MCF 10A (cell line): Measurements from ENCODE around the gene LRP10. TPM values are rescaled to one million over a fixed set of nuclear protein-coding genes. Genes with fewer than 3 reads are reported as not detected.
"Not testable (repeated sequence)": the region's sequence is repeated elsewhere in the genome, so short reads cannot be mapped to it uniquely, and the experiment has no call there.

Experiments
- BruUV-seq: library from RNA; stranded (reverse); fragments of 400-500 nt; replicated peaks from 2 replicates; lab custom pipeline; 2021; lab: Mats Ljungman, UMichigan
- CTCF ChIA-PET: fragments of 300-600 bp; sonication (Branson Sonifier 250); formaldehyde crosslinking; extraction: SDS; loops from one replicate; lab custom pipeline; 2021; ENCODE audit warnings: antibody characterized with exemption, inconsistent platforms; lab: Yijun Ruan, JAX
- POLR2A ChIA-PET: fragments of 300-600, 350-650 bp; sonication (Branson Sonifier 250); formaldehyde crosslinking; extraction: SDS; loops from one replicate; lab custom pipeline; 2020; ENCODE audit warnings: antibody characterized with exemption, inconsistent platforms; lab: Yijun Ruan, JAX
- DNase-seq: peaks from one replicate; pipeline ENCODE4 v3.0.0-alpha.2; 2018; ENCODE audit not compliant: unreplicated experiment
- H3K27ac Mint-ChIP-seq: one replicate; pipeline ENCODE4 v1.8.0; 2022; ENCODE audit warnings: mild to moderate bottlenecking, low read depth, mixed read lengths; ENCODE audit not compliant: unreplicated experiment
- H3K27me3 Mint-ChIP-seq: one replicate; pipeline ENCODE4 v1.8.0; 2022; ENCODE audit warnings: mixed read lengths; ENCODE audit not compliant: insufficient read depth, unreplicated experiment
- H3K36me3 Mint-ChIP-seq: one replicate; pipeline ENCODE4 v1.8.0; 2022; ENCODE audit warnings: mild to moderate bottlenecking, moderate library complexity, mixed read lengths; ENCODE audit not compliant: insufficient read depth, unreplicated experiment
- H3K4me1 Mint-ChIP-seq: one replicate; pipeline ENCODE4 v1.8.0; 2022; ENCODE audit warnings: mixed read lengths; ENCODE audit not compliant: insufficient read depth, unreplicated experiment
- H3K4me3 Mint-ChIP-seq: one replicate; pipeline ENCODE4 v1.8.0; 2022; ENCODE audit warnings: mild to moderate bottlenecking, moderate library complexity, mixed read lengths; ENCODE audit not compliant: unreplicated experiment
- H3K9me3 Mint-ChIP-seq: one replicate; pipeline ENCODE4 v1.8.0; 2022; ENCODE audit warnings: mixed read lengths; ENCODE audit not compliant: unreplicated experiment
- intact Hi-C: fragments of 100-400 bp; cut with micrococcal nuclease; formaldehyde crosslinking; loops from 2 replicates; pipeline ENCODE4 v1.14.1; 2022
- total RNA-seq: library from RNA; stranded (reverse); gene quantifications from 2 replicates; pipeline ENCODE4 v1.2.3, GENCODE V29; 2022
- TF ChIP-seq, protein P1 (sequence below): fragments of 200-600 bp; IDR thresholded peaks from one replicate; pipeline ENCODE4 v1.8.0; 2022; ENCODE audit warnings: antibody characterized with exemption, mild to moderate bottlenecking; ENCODE audit not compliant: unreplicated experiment

Gene LRP10
- total RNA-seq, 1 experiment from 2014 or later: 71.0 TPM

- BruUV-seq: no TSS peak
- ChIA-PET POLR2A (interaction anchor here (1.2 to 1.3 kb wide), 2 partner anchors 7 to 14 kb away, joined by 3 to 4 read pairs; no protein-coding TSS in a partner anchor), CTCF (interaction anchor here (0.6 to 1.5 kb wide), 5 partner anchors 8 to 495 kb away, joined by 3 to 5 read pairs (median 3); no protein-coding TSS in a partner anchor)
- intact Hi-C loops: no loop called here
- TF ChIP-seq, protein P1, sequence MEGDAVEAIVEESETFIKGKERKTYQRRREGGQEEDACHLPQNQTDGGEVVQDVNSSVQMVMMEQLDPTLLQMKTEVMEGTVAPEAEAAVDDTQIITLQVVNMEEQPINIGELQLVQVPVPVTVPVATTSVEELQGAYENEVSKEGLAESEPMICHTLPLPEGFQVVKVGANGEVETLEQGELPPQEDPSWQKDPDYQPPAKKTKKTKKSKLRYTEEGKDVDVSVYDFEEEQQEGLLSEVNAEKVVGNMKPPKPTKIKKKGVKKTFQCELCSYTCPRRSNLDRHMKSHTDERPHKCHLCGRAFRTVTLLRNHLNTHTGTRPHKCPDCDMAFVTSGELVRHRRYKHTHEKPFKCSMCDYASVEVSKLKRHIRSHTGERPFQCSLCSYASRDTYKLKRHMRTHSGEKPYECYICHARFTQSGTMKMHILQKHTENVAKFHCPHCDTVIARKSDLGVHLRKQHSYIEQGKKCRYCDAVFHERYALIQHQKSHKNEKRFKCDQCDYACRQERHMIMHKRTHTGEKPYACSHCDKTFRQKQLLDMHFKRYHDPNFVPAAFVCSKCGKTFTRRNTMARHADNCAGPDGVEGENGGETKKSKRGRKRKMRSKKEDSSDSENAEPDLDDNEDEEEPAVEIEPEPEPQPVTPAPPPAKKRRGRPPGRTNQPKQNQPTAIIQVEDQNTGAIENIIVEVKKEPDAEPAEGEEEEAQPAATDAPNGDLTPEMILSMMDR: no peak
- DNase-seq: no peak
- Mint-ChIP-seq H3K4me1 (peaks cover 5% of the 10 kb centered on the region), H3K9me3 (no peaks in the 10 kb centered on the region), H3K27me3 (no peaks in the 10 kb centered on the region), H3K36me3 (peaks cover 83% of the 10 kb centered on the region), H3K4me3 (no peak overlapping the region), H3K27ac (no peak overlapping the region)
These were observed 37.1 kb downstream of the LRP10 start for GRCh38 chr14:22908601-22909000.

GRCh38 chr14:22910916-22911315, 39.4 kb downstream of the LRP10 start:
- no peak for DNase-seq
- no peak overlapping the region for H3K27ac Mint-ChIP-seq
- no peaks in the 10 kb centered on the region for H3K27me3 Mint-ChIP-seq
- BruUV-seq: no TSS peak
- POLR2A ChIA-PET: interaction anchor here (0.7 kb wide), 1 partner anchor 160 kb away, joined by 4 read pairs; no protein-coding TSS in a partner anchor
- peaks cover 5% of the 10 kb centered on the region for H3K4me1 Mint-ChIP-seq
- H3K4me3 Mint-ChIP-seq: no peak overlapping the region
- H3K36me3 Mint-ChIP-seq: peaks cover 66% of the 10 kb centered on the region
- CTCF ChIA-PET: interaction anchor here (0.7 to 2.1 kb wide), 4 partner anchors 10 to 57 kb away, joined by 3 to 24 read pairs (median 6); no protein-coding TSS in a partner anchor
- TF ChIP-seq, protein P1: no peak
- intact Hi-C loops: no loop called here
- H3K9me3 Mint-ChIP-seq: no peaks in the 10 kb centered on the region

GRCh38 chr14:22914836-22915235, 43.3 kb downstream of the LRP10 start:
- POLR2A ChIA-PET: interaction anchor here (0.9 to 1.0 kb wide), 2 partner anchors 19 to 42 kb away, joined by 3 read pairs; no protein-coding TSS in a partner anchor

DNA sequence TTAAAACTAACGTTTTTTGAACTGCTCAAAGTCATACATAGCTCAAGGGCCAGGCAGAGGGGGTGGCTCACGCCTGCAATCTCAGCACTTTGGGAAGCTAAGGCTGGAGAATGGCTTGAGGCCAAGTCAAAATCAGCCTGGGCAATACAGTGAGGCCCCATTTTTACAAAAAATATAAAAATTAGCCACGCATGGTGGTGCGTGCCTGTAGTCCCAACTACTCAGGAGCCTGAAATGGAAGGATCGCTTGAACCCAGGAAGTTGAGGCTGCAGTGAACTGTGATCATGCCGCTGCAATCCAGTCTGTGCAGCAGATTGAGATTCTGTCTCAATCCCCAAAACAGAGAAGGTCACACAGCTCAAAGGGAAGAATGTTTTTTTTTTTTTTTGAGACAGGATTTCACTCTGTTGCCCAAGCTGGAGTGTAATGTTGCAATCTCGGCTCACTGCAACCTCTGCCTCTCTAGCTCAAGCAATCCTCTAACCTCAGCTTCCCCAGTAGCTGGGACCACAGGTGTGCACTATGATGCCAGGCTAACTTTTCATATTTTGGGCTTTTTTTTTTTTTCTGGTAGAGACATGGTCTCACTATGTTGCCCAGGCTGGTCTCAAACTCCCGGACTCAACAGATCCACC, 44.5 kb downstream of the LRP10 start:
- CTCF ChIA-PET: interaction anchor here (0.6 to 4.0 kb wide), 12 partner anchors 12 to 1523 kb away, joined by 3 to 35 read pairs (median 3); partner anchors contain the start of genes AJUBA and LRP10
- no peaks in the 10 kb centered on the region for H3K9me3 Mint-ChIP-seq
- H3K4me1 Mint-ChIP-seq: peaks cover 13% of the 10 kb centered on the region
- H3K27me3 Mint-ChIP-seq: no peaks in the 10 kb centered on the region
- H3K36me3 Mint-ChIP-seq: peaks cover 67% of the 10 kb centered on the region
- POLR2A ChIA-PET: interaction anchor here (0.6 to 5.2 kb wide), 13 partner anchors 8 to 1007 kb away, joined by 3 to 90 read pairs (median 4); partner anchors contain the start of genes ABHD4, ACIN1, C14orf119 and HAUS4
- H3K4me3 Mint-ChIP-seq: no peak overlapping the region
- BruUV-seq: no TSS peak
- H3K27ac Mint-ChIP-seq: no peak overlapping the region
- TF ChIP-seq, protein P1: no peak
- intact Hi-C loops: no loop called here
- peak; percentile 57 for DNase-seq

More at GRCh38 chr14:22914836-22915235, 43.3 kb downstream of the LRP10 start:
- H3K4me3 Mint-ChIP-seq, intact Hi-C loops, BruUV-seq, H3K9me3 Mint-ChIP-seq, H3K27me3 Mint-ChIP-seq, DNase-seq, H3K27ac Mint-ChIP-seq: not testable (repeated sequence)
- CTCF ChIA-PET: interaction anchor here (0.6 to 4.0 kb wide), 7 partner anchors 14 to 270 kb away, joined by 3 to 35 read pairs (median 4); no protein-coding TSS in a partner anchor
- H3K4me1 Mint-ChIP-seq: peaks cover 11% of the 10 kb centered on the region
- peaks cover 62% of the 10 kb centered on the region for H3K36me3 Mint-ChIP-seq
